Islet precursor cell (in vitro differentiated cells): Measurements from ENCODE around the gene OR13J1.

ENCODE experiments used
- DNase-seq: peaks from one replicate; pipeline ENCODE4 v3.0.0-alpha.2; 2018

OR13J1 gene

GRCh38 chr9:35829764-35830096, 40.5 kb downstream of the OR13J1 start:
- DNase-seq = no peak

GRCh38 chr9:35829084-35829763, 41.0 kb downstream of the OR13J1 start, which contains the start of gene TMEM8B:
TSS of gene TMEM8B (plus strand) at chr9:35829228. CDS start at chr9:35829448, 220 bp downstream.
- DNase-seq = peak; percentile 97

GRCh38 chr9:35828716-35829083, 41.5 kb downstream of the OR13J1 start, which contains the start of gene FAM221B:
TSS of gene FAM221B (minus strand) at chr9:35828732. CDS start at chr9:35826161, 2,571 bp downstream.
- DNase-seq = no peak

- no peak for DNase-seq
Observed at GRCh38 chr9:35827486-35827885, 42.7 kb downstream of the OR13J1 start.

- no peak for DNase-seq
Observed at GRCh38 chr9:35826071-35826701, 44.0 kb downstream of the OR13J1 start.

GRCh38 chr9:35822926-35823325, 47.3 kb downstream of the OR13J1 start:
- DNase-seq = no peak

GRCh38 chr9:35820076-35820475, 50.1 kb downstream of the OR13J1 start:
- DNase-seq = no peak
